GM23248 (cell line): ENCODE results near the gene NTNG1.

Experiments
- EZH2 ChIP-seq: fragments of 200-600 bp; sonication (generic); IDR thresholded peaks from 2 replicates; pipeline ENCODE4 v1.6.1; 2018; ENCODE audit warnings: antibody characterized with exemption, mild to moderate bottlenecking; ENCODE audit not compliant: insufficient read depth, poor library complexity, severe bottlenecking
- EZH2phosphoT487 ChIP-seq: fragments of 200-600 bp; sonication (generic); IDR thresholded peaks from 2 replicates; pipeline ENCODE4 v1.6.1; 2018; ENCODE audit warnings: antibody characterized with exemption, moderate library complexity, mild to moderate bottlenecking, low read depth; ENCODE audit not compliant: insufficient read depth

GRCh38 chr1:107171333-107171732 lies 30.5 kb downstream of the NTNG1 start:
- TF ChIP-seq EZH2 (no peak), EZH2phosphoT487 (no peak)
